HEK293 (cell line): ENCODE data around the gene FOXP1.
A peak's percentile ranks its signal among the peaks of the same experiment; 100 is the strongest.

Experiments used
- CTCF ChIA-PET: fragments of 350-600 bp; formaldehyde crosslinking; extraction: SDS; loops from one replicate; lab custom pipeline; 2021; ENCODE audit warnings: antibody characterized with exemption; lab: Yijun Ruan, JAX
- POLR2A ChIA-PET: fragments of 300-600 bp; formaldehyde crosslinking; extraction: SDS; loops from one replicate; lab custom pipeline; 2020; ENCODE audit warnings: antibody characterized with exemption, inconsistent platforms; lab: Yijun Ruan, JAX
- H3K27ac ChIP-seq: fragments of 200-500 bp; sonication (Bioruptor generic); 2 replicates; pipeline ENCODE4 v1.5.1; 2014; ENCODE audit warnings: low read depth, low read length, control low read depth, inconsistent platforms; ENCODE audit errors: extremely low read depth
- H3K36me3 ChIP-seq, 2 experiments: fragments of 200-500 bp in 1 of 2; sonication (Bioruptor generic) in 1 of 2; 1 replicate in 1 of 2; 2 replicates in 1 of 2; pipeline ENCODE4 v1.5.1; 2014 to 2017; ENCODE audit warnings: inconsistent platforms in 2 of 2, low read length in 2 of 2; ENCODE audit not compliant: control insufficient read depth in 2 of 2, insufficient read depth in 1 of 2
- H3K4me1 ChIP-seq: fragments of 200-500 bp; sonication (Bioruptor generic); 2 replicates; pipeline ENCODE4 v1.5.1; 2014; ENCODE audit warnings: mild to moderate bottlenecking, low read length, inconsistent platforms; ENCODE audit not compliant: control insufficient read depth, insufficient read depth
- H3K4me3 ChIP-seq: 2 replicates; pipeline ENCODE4 v1.5.1; 2011; ENCODE audit warnings: low read depth, mild to moderate bottlenecking, control low read depth, low read length, moderate library complexity
- H3K9me3 ChIP-seq: fragments of 200-500 bp; sonication (Bioruptor generic); 2 replicates; pipeline ENCODE4 v1.5.1; 2014; ENCODE audit warnings: low read depth, low read length, inconsistent platforms; ENCODE audit not compliant: control insufficient read depth, insufficient read depth
- BCL11B ChIP-seq: fragments of 450-650 bp; formaldehyde crosslinking; IDR thresholded peaks from 2 replicates; pipeline ENCODE4 v1.5.1; 2016; ENCODE audit warnings: low read depth, missing biosample characterization, missing genetic modification characterization
- CTCF ChIP-seq: fragments of 450-650 bp; formaldehyde crosslinking; IDR thresholded peaks from 2 replicates; pipeline ENCODE4 v1.5.1; 2016; ENCODE audit warnings: missing biosample characterization, missing genetic modification characterization
- ELK4 ChIP-seq: IDR thresholded peaks from 2 replicates; pipeline ENCODE4 v1.6.1; 2011; ENCODE audit warnings: mild to moderate bottlenecking, low read depth, low read length, borderline replicate concordance
- KLF8 ChIP-seq: fragments of 450-650 bp; formaldehyde crosslinking; IDR thresholded peaks from 2 replicates; pipeline ENCODE4 v1.5.1; 2016; ENCODE audit warnings: missing biosample characterization, missing genetic modification characterization
- SCRT1 ChIP-seq: fragments of 450-650 bp; formaldehyde crosslinking; IDR thresholded peaks from 2 replicates; pipeline ENCODE4 v1.5.1; 2016; ENCODE audit warnings: missing biosample characterization, missing genetic modification characterization, borderline replicate concordance
- ZFP3 ChIP-seq: fragments of 450-650 bp; formaldehyde crosslinking; IDR thresholded peaks from 2 replicates; pipeline ENCODE4 v1.5.1; 2016; ENCODE audit warnings: low read depth, missing biosample characterization, missing genetic modification characterization
- ZNF18 ChIP-seq: fragments of 450-650 bp; formaldehyde crosslinking; IDR thresholded peaks from 2 replicates; pipeline ENCODE4 v1.5.1; 2016; ENCODE audit warnings: missing biosample characterization, missing genetic modification characterization
- ZNF26 ChIP-seq: fragments of 450-650 bp; formaldehyde crosslinking; IDR thresholded peaks from 2 replicates; pipeline ENCODE4 v1.5.1; 2016; ENCODE audit warnings: missing biosample characterization, missing genetic modification characterization
- ZNF366 ChIP-seq: fragments of 450-650 bp; formaldehyde crosslinking; conservative IDR thresholded peaks from 2 replicates; pipeline ENCODE4 v1.5.1; 2016; ENCODE audit warnings: missing biosample characterization, missing genetic modification characterization
- ZNF404 ChIP-seq: fragments of 450-650 bp; formaldehyde crosslinking; IDR thresholded peaks from 2 replicates; pipeline ENCODE4 v1.5.1; 2017; ENCODE audit warnings: missing biosample characterization, missing genetic modification characterization
- ZNF423 ChIP-seq: fragments of 450-650 bp; formaldehyde crosslinking; IDR thresholded peaks from 2 replicates; pipeline ENCODE4 v1.5.1; 2016; ENCODE audit warnings: missing biosample characterization, missing genetic modification characterization
- ZNF548 ChIP-seq: fragments of 450-650 bp; formaldehyde crosslinking; IDR thresholded peaks from 2 replicates; pipeline ENCODE4 v1.5.1; 2016; ENCODE audit warnings: missing biosample characterization, missing genetic modification characterization
- ZNF560 ChIP-seq: fragments of 450-650 bp; formaldehyde crosslinking; IDR thresholded peaks from 2 replicates; pipeline ENCODE4 v1.5.1; 2017; ENCODE audit warnings: missing biosample characterization, missing genetic modification characterization, borderline replicate concordance
- ZNF561 ChIP-seq: fragments of 450-650 bp; IDR thresholded peaks from 2 replicates; pipeline ENCODE4 v1.5.1; 2018; ENCODE audit warnings: missing biosample characterization, missing genetic modification characterization, borderline replicate concordance
- ZNF600 ChIP-seq: fragments of 450-650 bp; formaldehyde crosslinking; IDR thresholded peaks from 2 replicates; pipeline ENCODE4 v1.5.1; 2016; ENCODE audit warnings: missing biosample characterization, missing genetic modification characterization
- ZNF624 ChIP-seq: fragments of 450-650 bp; formaldehyde crosslinking; IDR thresholded peaks from 2 replicates; pipeline ENCODE4 v1.5.1; 2017; ENCODE audit warnings: missing biosample characterization, missing genetic modification characterization
- ZNF660 ChIP-seq: fragments of 450-650 bp; IDR thresholded peaks from 2 replicates; pipeline ENCODE4 v1.5.1; 2018; ENCODE audit warnings: missing biosample characterization, mild to moderate bottlenecking, missing genetic modification characterization
- ZNF670 ChIP-seq: fragments of 450-650 bp; formaldehyde crosslinking; IDR thresholded peaks from 2 replicates; pipeline ENCODE4 v1.5.1; 2016; ENCODE audit warnings: missing biosample characterization, missing genetic modification characterization, low read depth
- ZNF76 ChIP-seq: fragments of 450-650 bp; formaldehyde crosslinking; IDR thresholded peaks from 2 replicates; pipeline ENCODE4; 2016; ENCODE audit warnings: low read depth, missing biosample characterization, missing genetic modification characterization, borderline replicate concordance
- ZNF776 ChIP-seq: fragments of 450-650 bp; formaldehyde crosslinking; IDR thresholded peaks from 2 replicates; pipeline ENCODE4 v1.5.0; 2017; ENCODE audit warnings: missing biosample characterization, missing genetic modification characterization, borderline replicate concordance
- ZNF777 ChIP-seq: fragments of 450-650 bp; formaldehyde crosslinking; IDR thresholded peaks from 2 replicates; pipeline ENCODE4 v1.5.1; 2017; ENCODE audit warnings: missing biosample characterization, missing genetic modification characterization, borderline replicate concordance

The FOXP1 gene

GRCh38 chr3:71207632-71208031 lies 375.9 kb downstream of the FOXP1 start:
- Histone ChIP-seq H3K4me1 (peaks cover 3% of the 10 kb centered on the region), H3K36me3 (no peaks in the 10 kb centered on the region), H3K9me3 (no peaks in the 10 kb centered on the region), H3K4me3 (no peak overlapping the region), H3K27ac (no peak overlapping the region)
- ChIA-PET CTCF (interaction anchor here (0.6 to 0.7 kb wide), 2 partner anchors 42 to 183 kb away, joined by 3 read pairs; no protein-coding TSS in a partner anchor), POLR2A (no interaction called here)
- no peak for TF ChIP-seq SCRT1 (tag by site-specific recombination)
- no peak for TF ChIP-seq ZNF423 (tag by site-specific recombination)
- TF ChIP-seq KLF8 (tag by site-specific recombination): no peak
- no peak for TF ChIP-seq ZNF776 (tag by site-specific recombination)
- TF ChIP-seq ZNF624: no peak
- no peak for TF ChIP-seq ZNF660
- TF ChIP-seq ZNF670 (tag by site-specific recombination): no peak
- no peak for TF ChIP-seq ZNF561 (tag by site-specific recombination)
- TF ChIP-seq ZNF26 (tag by site-specific recombination): no peak

GRCh38 chr3:71206305-71207165 lies 377.0 kb downstream of the FOXP1 start:
- peaks cover 3% of the 10 kb centered on the region for H3K4me1 ChIP-seq
- H3K27ac ChIP-seq: no peak overlapping the region
- H3K9me3 ChIP-seq: no peaks in the 10 kb centered on the region
- H3K4me3 ChIP-seq: no peak overlapping the region
- H3K36me3 ChIP-seq: no peaks in the 10 kb centered on the region
- CTCF ChIA-PET: interaction anchor here (0.6 kb wide), 2 partner anchors 13 to 191 kb away, joined by 3 read pairs; no protein-coding TSS in a partner anchor
- TF ChIP-seq ZNF560 (tag by site-specific recombination) (no peak), SCRT1 (tag by site-specific recombination) (no peak), ZNF777 (tag by site-specific recombination) (no peak), ZFP3 (tag by site-specific recombination) (no peak), ELK4 (no peak), ZNF18 (no peak)
- POLR2A ChIA-PET: no interaction called here

- Histone ChIP-seq H3K9me3 (no peaks in the 10 kb centered on the region), H3K4me1 (peaks cover 3% of the 10 kb centered on the region), H3K4me3 (no peak overlapping the region), H3K36me3 (no peaks in the 10 kb centered on the region), H3K27ac (no peak overlapping the region)
- CTCF ChIA-PET: no interaction called here
- POLR2A ChIA-PET: no interaction called here
- TF ChIP-seq ZNF600 (tag by site-specific recombination) (no peak), ZNF404 (tag by site-specific recombination) (no peak), ZNF548 (tag by site-specific recombination) (no peak), ZNF776 (tag by site-specific recombination) (no peak), ZNF76 (no peak), CTCF (tag by site-specific recombination) (no peak), ZNF366 (tag by site-specific recombination) (peak; percentile 85), BCL11B (tag by site-specific recombination) (no peak)
These were observed 379.6 kb downstream of the FOXP1 start for GRCh38 chr3:71203727-71204488.
